NCI-H82 (cell line): Measurements from ENCODE around the gene IGFBP1.
"Not testable (repeated sequence)": the region's sequence is repeated elsewhere in the genome, so short reads cannot be mapped to it uniquely, and the experiment has no call there.

ENCODE experiments used
- DNase-seq: peaks from one replicate; lab custom pipeline; 2025; lab: John Stamatoyannopoulos, UW

The IGFBP1 gene

DNA sequence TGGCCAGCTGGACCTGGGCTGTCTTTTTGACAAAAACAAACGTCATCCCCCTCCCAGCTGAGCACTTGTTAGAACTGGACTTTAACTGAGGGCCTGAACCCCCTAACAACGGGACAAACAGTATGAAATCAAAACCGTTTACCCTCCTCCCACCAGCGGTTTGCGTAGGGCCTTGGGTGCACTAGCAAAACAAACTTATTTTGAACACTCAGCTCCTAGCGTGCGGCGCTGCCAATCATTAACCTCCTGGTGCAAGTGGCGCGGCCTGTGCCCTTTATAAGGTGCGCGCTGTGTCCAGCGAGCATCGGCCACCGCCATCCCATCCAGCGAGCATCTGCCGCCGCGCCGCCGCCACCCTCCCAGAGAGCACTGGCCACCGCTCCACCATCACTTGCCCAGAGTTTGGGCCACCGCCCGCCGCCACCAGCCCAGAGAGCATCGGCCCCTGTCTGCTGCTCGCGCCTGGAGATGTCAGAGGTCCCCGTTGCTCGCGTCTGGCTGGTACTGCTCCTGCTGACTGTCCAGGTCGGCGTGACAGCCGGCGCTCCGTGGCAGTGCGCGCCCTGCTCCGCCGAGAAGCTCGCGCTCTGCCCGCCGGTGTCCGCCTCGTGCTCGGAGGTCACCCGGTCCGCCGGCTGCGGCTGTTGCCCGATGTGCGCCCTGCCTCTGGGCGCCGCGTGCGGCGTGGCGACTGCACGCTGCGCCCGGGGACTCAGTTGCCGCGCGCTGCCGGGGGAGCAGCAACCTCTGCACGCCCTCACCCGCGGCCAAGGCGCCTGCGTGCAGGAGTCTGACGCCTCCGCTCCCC is at the start of gene IGFBP1:
Gene IGFBP1, plus strand, starts transcription at position 304 of the 808 bp plus-strand sequence. Its CDS starts 165 bp downstream, at position 469.
- peak; percentile 33 for DNase-seq

DNA sequence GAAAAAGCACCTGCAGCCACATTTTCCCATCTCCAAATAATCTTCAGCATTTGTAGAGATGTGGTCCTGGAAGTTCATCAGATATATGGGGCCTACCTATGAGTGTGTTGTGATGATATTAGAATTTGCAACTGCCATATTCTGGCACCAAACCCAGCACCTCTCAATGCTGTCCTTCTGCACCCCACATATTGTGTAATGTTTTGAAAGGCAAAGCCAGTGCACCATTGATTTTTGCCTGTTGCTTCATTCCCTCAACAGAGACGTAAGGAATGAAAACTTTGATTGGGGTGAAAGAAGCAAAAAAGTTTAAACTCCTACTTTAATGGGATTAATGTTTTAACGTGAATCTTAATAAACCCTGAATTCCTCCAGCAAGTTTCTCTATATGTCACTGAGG is 49.4 kb upstream of the IGFBP1 start:
- not testable (repeated sequence) for DNase-seq

DNA sequence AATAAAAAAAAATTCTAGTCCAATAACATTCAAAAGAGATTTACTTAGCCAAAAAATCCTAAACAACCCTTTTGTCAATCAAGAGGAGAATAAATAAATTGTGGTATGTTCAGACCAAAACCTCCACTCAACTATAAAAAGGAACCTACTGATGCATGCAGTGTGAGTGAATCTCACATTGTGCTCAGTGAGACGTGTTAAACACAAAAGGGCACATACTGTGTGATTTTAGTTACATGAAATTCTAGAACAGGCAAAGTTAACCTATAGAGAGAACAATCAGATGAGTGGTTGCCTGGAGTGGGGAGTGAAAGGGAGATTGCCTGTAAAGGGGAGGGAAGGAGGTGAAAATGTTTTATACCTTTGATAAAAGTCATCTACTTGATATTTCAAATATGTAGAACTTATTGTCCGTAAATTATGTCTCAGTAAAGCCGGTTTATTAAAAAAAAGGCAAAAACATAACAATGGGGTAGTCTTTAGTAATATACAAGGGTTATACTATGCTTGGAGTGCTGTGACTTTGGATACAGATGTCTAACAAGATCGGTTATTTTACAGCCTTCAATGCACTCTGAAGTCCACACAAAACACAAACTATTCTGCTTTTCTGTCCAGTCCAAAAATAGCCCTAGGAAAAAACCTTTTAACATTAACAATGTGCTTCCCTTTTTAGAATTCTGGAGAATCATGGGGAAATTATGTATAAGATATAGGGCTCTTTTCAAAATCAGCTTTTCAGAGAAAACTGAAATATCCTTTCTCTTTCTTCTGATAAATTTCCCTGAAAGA is 46.2 kb upstream of the IGFBP1 start:
- not testable (repeated sequence) for DNase-seq

DNA sequence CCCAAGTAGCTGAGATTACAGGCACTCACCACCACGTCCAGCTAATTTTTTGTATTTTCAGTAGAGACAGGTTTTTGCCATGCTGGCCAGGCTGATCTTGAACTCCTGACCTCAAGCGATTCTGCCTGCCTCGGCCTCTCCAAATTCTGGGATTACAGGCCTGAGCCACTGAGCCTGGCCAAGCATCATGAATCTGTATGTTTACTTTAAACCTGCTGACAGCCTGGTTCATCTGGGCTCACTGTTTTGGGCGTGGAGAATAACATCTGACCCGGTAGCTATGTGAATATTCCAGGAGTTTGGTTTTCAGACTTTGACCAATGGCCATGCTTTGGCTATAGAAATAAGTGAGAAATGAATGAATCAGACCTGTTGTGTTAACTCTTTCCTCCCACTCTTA is 41.8 kb upstream of the IGFBP1 start:
- not testable (repeated sequence) for DNase-seq

DNA sequence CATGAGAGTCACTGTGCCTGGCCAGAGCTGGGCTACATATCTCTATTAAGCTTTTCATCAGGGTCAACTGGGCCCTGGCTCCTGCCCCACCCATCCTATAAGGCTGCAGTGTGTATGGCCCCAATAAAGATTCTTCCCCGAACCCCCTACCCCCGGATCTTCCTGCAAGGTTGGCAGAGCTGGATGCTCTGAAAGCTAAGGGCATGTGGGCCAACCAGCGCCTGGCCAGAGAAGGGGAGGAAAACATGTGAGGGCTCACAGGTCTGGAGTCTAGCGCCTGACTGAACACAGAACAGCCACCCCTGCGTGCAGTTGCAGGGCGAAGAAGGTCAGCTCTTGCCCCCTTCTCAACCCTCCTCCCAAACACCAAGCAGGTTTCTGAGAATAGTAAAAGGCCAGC is 39.6 kb upstream of the IGFBP1 start:
- not testable (repeated sequence) for DNase-seq

DNA sequence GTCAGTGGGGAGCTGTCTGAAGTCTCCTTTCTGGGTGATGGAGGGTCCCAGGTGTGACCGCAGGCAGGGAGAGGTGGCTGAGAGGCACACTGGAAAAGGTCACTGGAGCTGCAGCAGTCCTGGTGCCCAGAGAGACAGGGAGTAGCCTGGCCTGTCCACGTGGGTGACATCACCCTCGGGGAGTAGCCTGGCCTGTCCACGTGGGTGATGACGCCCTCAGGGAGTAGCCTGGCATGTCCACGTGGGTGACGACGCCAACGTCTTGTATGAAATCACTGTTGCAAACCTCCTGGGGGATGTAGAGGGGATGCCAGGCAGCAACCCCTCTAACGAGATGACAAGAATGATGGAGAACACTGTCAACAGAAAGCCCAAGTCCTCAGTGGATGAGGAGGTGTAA is 35.3 kb upstream of the IGFBP1 start:
- not testable (repeated sequence) for DNase-seq

DNA sequence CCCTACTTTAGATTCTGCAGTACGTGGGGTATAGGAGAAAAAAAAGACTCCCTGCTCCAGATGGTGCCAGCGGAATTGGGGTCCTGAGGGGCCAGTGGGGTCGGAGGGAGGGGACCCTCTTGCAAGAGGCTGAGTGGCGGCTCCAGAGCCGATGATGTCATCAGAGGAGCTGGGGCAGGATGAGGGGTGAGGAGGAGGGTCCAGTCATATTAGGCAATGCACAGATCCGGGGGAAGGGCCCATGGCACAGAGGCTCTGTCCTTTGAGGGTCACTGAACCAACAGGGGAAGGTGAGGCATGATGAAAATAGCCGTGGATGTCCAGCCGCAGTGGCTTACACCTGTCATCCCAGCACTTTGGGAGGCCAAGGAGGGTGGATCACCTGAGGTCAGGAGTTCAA is 34.8 kb upstream of the IGFBP1 start:
- not testable (repeated sequence) for DNase-seq

DNA sequence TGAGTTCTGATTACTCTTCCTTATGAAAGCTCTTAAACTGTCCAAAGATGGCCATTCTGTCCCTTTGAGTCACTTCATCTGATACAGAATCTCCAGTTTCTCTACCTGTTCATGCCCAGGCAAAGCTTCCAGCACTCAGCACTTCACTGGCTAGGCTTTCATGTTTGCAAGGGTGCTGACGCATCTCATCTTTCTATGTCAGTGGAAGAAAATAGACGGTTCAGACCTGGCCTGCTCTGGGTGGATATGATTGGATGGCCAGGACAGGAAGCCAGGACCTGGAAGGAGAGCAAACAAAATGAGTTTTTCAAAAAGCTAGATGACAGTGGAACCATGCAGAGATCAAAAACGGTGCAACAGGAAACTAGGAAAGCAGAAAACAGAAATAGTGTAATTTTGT is 32.6 kb upstream of the IGFBP1 start:
- not testable (repeated sequence) for DNase-seq

DNA sequence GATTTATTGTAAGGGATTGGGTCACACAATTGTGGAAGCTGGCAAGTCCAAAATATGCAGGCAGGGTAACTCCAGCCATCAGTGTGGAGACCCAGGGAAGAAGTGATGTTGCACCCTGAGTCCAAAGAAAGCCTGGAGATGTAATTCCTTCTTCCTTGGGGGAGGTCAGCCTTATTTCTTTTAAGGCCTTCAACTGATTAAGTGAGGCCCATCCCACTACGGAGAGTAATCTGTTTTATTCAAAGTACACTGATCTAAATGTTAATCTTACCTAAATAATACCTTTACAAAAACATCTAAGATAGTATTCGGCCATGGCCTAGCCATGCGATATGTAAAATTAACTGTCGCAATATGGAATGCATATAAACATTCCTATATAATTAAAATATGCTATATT is 31.4 kb upstream of the IGFBP1 start:
- DNase-seq, result not testable (repeated sequence)

DNA sequence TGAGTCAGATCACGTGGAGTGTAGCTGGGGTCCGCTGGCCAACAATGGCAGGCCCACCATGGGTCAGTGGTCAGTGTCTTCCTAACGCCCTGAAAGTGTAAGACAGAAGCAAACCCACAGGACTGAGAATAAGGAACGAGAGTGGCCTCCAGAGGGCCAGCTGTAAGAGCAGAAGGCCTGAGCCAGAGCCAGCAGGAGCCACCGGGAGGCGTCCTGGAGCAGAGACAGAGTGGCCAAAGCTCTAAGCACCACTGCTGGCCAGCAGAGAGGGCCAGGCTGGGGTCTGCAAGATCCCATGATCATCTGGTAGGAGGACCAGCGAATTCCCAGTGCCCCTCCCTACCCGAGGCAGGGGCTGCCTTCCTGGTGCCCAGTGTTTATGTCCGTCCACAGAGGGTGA is 24.6 kb upstream of the IGFBP1 start:
- DNase-seq, result peak; percentile 14

DNA sequence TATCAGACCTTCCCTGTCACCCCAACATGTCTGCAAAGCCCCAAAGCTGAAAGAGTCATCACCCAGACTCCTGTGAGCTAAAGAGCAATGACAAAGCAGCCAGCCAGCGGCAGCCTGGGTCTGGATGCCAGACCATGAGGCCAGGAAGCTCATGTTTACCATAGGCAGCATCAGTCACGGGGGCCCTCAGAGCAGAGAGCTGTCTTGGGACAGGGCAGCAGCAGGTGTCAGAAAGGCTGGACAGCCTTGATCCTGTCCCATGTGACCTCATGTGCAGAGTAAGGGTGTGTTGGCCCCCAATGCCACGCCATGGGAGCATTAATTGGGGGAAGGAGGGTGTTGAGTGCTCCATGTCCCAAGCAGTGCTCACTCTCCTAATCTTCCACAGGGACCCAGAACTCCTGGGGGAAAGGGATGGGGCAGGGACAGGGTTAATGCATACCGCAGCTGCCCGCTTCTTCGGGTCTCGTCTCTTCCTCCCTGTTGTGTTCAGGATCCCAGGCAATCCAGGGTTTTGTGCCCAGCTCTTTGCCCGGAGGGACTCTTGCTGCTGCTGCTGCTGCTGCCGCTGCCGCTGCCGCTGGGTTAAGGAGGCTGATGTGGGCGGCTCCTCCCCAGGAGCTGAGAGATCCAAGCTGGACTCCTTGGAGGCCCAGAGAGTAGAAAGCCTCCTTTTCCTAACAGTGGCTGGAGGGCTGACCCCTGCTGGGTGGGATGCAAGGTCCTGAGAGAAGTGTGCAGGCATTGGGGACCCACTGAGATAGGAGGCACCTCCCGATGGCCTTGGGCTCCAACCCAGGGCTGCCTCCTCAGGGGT is 22.5 kb upstream of the IGFBP1 start:
- DNase-seq, result no peak

DNA sequence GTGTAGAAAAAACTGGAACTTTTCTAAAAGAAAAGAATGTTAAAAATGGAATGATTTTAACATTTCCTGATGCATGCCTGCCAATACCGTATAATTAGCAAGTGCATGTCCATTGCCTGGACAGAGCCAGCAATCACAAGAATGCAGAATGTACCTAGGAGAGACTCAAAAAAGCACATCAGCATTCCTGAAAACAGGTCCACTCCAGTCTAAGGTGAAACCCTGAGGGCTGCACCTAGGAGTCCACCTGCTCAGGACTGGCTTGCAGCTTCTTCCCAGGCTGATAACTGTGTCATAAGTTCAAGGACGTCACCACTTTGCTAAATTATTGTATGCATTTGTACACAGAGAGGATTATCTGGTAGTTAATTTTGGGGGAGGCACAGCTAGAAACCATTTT is 20.8 kb upstream of the IGFBP1 start:
- DNase-seq, result no peak

DNA sequence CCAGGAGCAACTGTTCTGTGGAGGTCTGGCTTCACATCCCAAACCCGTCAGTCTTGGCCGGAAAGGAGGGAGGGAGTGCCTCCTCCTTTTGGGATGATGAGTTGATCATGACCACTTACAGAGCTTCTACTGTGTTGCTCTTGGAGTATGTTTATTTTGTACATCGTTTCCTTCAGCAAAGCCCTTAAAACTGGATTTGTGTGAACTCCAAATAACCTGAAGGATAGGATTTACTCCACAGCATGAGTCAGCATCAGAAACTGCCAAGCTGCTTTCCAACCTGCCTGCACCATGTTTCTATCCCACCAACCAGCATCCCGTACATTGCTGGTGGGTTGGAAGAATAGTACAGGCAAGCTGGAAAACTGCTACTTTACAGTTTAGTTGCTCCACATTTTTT is 18.9 kb upstream of the IGFBP1 start:
- peak; percentile 13 for DNase-seq

DNA sequence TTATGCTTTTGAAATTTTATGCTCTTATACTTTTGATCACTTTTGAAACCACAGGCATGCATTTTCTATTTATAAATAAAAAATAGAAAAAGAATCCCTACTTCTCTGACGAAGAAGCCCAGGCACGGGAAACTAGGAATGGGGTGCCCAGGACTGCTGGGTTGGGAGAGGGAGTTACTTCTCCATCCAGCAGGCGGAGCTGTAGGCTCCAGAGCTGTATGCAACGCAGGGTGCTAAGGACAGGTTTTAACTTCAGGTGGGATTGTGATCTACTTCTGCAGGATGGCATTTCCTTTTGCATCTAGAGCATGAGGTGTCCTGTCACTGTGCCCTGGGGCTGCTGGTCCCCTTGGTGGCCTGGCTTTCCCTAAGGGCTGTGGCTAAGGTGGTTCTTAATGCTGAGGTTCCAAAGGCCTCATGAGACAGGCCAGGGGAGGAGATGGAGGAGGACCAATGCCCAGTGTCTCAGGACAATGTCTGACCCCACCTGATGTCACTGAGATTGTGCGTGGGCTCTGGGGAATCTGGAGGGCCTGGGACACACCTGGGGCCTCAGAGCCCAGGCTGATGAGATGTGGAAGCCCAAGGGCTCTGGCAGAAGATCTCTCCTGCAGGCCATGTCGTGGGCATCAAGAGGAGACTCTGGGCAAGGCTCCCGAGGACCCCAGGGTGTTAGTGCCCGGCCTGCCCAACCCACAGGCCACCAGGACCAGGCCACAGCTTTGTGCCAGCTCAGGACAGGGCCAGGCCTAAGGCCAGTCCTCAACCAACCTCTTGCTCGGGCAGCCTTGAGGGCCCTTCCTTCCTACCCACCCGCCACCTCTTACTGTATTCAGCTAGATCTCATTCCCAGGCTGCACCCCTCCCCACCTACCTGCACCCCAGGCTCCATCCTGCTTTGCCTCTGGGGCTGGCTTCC is 15.9 kb upstream of the IGFBP1 start:
- peak; percentile 43 for DNase-seq

DNA sequence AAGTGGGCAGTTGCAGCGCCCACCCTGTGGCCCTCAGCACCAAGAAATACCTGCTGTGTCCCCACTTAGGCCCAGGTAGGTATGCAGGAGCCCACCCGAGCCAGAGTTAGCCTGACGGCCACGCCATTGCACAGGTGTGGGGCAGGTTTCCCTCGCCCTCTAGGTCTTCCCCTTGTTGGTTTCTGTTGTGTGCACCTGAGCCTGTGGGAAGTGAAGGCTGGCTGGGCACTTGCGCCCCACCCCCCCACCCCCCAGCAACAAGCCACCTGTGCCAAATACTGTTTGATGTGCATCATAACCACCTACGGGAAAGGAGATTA is 15.3 kb upstream of the IGFBP1 start, which contains the start of gene CCDC201:
Gene CCDC201, minus strand, starts transcription at position 48 of the 320 bp plus-strand sequence. CDS start 75 bp downstream, outside the sequence.
- no peak for DNase-seq

DNA sequence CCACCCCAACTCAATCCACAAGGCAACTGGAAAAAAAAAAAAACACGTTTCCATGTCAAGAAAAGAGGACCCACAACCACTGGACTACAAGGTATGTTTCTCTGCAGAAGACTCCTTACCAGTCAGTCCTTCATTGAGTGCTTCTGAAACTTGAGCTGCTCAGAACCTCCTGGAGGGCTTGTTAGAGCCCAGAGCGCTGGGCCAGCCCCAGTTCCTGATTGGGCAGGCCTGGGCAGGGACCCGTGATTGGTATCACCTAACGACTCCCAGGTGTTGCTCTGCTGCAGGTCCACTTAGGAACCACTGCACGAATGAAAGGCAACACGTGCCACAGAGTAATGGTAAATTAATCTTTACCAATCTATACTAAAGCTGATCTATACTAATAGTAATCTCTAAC is 14.9 kb upstream of the IGFBP1 start:
- no peak for DNase-seq

DNA sequence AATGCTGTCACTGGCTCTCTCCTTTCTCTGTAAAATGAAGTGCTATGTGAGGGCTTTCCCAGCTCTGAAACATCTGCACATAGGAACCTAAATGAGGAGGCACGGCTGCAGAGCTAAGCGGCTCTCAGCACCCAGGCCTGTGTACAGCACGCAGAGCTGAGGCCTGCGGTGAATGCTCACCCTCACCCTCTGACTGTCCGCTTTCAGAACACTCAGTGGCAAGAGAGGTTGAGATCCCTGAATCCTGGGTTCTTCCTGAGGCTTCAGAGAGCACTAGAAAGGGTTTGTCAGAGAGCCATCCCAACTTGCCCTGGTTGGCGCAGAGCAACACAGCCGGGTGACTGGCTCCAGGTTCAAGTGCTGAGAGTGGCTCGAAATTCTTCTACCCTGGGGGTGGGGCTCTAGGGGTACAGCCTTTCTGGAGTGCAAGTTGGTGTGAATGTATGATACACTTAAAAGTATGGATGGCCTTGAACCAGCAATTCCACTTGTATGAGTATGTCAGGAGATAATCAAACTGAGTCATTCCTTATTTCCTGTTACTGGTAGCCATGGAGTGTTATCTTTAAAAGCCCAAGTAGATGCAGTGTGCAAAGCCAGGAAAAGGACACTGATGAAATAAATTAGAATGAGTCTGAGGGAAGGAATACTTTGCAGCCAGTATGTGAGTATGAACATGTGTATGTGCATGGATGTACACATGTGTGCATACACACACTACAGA is 13.7 kb upstream of the IGFBP1 start:
- no peak for DNase-seq

DNA sequence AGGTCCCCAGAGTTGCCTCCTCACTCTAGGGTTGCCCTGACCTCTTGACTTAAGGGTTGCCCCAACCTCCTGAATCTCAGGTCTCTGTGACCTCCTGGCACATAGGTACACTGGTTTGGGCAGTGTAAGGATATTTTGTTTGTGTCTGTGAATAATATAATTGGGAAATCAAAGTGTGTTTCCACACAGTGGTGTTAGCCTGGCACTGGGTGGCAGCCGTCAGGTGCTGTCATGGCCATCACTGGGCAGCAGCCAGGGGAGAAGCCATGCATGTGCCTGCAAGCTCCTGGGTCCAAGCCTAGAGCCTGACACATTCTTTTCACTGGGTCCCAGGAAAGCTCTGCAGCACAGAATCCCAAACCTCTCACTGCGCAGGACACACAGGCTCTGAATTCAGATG is 11.8 kb upstream of the IGFBP1 start:
- DNase-seq, result no peak

DNA sequence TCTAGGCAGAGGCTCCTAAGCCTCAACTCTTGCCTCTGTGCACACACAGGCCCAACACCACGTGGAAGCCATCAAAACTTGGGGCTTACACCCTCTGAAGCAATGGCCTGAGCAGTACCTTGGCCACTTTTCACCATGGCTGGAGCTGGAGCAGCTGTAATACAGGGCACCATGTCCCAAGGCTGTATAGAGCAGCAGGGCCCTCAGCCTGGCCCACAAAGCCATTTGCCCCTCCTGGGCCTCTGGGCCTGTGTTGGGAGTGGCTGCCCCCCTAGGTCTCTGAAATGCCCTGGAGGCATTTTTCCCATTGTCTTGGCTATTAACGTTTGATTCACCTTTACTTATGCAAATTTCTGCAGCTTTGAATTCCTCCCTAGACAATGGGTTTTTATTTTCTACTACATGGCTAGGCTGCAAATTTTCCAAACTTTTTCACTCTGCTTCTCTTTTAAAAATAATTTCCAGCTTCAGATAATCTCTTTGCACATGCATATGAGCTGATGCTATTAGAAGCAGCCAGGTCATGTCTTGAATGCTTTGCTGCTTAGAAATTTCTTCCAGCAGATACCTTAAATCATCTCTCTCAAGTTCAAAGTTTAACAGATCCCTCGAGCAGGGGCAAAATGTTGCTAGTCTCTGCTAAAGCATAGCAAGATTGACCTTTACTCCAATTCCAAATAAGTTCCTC is 9.7 kb upstream of the IGFBP1 start:
- DNase-seq, result no peak

DNA sequence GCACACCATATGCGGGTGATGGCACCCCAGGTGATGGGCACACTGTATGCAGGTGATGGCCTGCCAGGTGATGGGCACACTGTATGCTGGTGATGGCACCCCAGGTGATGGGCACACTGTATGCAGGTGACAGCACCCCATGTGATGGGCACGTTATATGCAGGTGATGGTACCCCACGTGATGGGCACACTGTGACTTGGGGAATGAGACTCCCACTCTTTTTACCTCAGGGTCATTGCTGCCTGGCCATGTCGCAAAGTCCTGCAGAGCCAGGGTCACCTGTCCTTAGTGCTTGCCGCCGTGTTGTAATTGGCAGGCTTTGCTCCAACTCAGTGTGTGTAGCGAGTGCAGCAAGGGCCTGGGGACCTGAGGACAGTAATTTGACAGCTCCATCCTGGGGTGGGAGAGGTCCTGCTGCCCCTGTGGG is 7.8 kb upstream of the IGFBP1 start:
- no peak for DNase-seq
